Sigmoid colon (tissue), 4 donors: Measurements from ENCODE around the gene DYNAP.

Experiments used
- POLR2A ChIP-seq, 2 donors: fragments of 450-650 bp; IDR thresholded peaks; one replicate each; pipeline ENCODE4 v1.6.1; 2016; ENCODE audit warnings: antibody characterized with exemption in 2 of 2, mild to moderate bottlenecking in 2 of 2, moderate library complexity in 2 of 2
- POLR2AphosphoS5 ChIP-seq, 4 donors: sonication (generic); formaldehyde crosslinking; IDR thresholded peaks; one replicate each; pipeline ENCODE4 v1.6.1; 2017; ENCODE audit warnings: antibody characterized with exemption in 4 of 4
- TF ChIP-seq, protein P1 (sequence below), 4 experiments: fragments of 450-650 bp in 3 of 4; fragments of 200-600 bp in 1 of 4; IDR thresholded peaks; one replicate each; pipeline ENCODE4 v1.5.1; 2016 to 2019; ENCODE audit warnings: antibody characterized with exemption in 4 of 4, mild to moderate bottlenecking in 3 of 4, moderate library complexity in 2 of 4

GRCh38 chr18:54604211-54604610 is 13.2 kb downstream of the DYNAP start:
- TF ChIP-seq POLR2A (IDR thresholded peaks at IDR 0.05): no peak
- TF ChIP-seq, protein P1, sequence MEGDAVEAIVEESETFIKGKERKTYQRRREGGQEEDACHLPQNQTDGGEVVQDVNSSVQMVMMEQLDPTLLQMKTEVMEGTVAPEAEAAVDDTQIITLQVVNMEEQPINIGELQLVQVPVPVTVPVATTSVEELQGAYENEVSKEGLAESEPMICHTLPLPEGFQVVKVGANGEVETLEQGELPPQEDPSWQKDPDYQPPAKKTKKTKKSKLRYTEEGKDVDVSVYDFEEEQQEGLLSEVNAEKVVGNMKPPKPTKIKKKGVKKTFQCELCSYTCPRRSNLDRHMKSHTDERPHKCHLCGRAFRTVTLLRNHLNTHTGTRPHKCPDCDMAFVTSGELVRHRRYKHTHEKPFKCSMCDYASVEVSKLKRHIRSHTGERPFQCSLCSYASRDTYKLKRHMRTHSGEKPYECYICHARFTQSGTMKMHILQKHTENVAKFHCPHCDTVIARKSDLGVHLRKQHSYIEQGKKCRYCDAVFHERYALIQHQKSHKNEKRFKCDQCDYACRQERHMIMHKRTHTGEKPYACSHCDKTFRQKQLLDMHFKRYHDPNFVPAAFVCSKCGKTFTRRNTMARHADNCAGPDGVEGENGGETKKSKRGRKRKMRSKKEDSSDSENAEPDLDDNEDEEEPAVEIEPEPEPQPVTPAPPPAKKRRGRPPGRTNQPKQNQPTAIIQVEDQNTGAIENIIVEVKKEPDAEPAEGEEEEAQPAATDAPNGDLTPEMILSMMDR (IDR thresholded peaks at IDR 0.05): no peak
- no peak for TF ChIP-seq POLR2AphosphoS5 (IDR thresholded peaks at IDR 0.05)
